Measurements from ENCODE around the gene SPINK9.

The SPINK9 gene, protein sequence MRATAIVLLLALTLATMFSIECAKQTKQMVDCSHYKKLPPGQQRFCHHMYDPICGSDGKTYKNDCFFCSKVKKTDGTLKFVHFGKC

DNA sequence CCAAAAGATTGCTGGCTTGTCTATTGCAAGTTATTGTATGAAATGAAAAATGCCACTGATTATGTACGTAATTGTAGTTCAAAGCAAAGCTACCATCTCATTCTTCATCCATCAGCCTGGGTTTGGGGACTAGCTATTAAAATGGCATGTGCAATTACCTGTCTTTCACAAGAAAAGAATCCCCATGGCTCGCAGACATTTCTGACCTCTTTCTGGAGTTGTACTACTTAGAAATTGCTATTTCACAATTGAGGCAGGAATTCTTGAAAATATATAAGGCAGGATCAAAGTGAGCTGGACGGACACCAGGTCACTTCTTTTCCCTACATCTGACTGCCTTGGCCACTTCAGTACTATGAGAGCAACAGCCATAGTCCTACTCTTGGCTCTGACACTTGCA is at the start of gene SPINK9:
Gene SPINK9, plus strand, starts transcription at position 301 of the 400 bp plus-strand sequence. Its CDS starts 55 bp downstream, at position 356.
- no peak for DNase-seq (ENCODE audit: low spot score)

DNA sequence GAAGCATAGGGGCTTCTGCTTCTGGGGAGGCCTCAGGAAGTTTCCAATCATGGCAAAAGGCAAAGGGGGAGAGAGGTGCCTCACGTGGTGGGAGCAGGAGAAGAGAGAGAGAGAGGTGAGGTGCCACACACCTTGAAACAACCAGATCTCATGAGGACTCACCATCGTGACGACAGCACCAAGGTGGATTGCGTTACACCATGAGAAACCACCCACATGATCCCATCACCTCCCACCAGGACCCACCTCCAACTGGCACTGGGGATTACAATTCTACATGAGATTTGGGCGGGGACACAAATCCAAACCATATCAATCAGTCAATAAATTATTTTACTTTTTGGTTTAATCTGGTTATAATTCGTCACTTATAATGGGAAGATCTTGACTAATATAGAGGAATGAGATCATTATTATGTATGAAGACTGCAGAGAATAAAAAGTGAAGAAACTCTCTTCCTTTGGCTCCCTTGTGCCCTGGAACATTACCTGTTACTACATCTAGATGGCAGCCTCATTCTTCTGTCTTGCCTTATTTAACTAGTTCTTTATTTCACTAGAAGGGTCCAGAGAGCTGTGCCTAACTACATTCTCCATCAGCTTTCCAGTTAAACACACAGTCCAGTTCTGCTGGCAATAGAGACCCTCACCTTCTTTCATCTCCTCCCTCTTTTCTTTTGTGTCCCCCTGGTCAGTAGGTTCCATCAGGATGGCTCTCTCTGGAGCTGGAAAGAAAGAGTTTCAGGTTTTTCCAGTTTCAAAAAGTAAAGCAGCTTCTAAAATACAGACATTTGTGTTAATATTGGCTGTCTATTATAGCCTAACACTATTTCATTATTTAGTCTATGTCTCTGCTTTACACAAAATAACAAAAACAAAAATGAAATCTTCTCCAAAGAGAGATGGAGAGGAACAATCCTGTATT is 44.8 kb upstream of the SPINK9 start:
- DNase-seq (ENCODE audit: low spot score): peak; percentile 30

DNA sequence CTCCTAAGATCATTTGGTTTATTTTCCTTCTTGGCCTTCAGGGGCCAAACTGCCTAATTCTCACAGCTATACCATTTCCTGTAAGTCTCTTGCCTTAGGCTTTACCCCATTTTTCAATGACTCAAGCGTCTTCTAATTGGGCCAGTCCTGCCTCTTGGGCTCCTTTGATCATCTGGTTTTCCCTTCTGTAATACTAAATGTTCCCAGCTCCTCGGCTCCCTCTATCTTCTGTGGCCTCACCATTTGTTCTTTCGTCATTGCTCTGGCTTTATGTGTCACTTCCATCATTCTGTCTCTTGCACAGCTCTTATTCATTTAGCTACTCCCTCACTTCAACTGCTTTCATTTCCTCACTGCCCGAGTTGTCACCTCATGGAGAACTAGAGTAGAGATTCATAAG is 37.6 kb upstream of the SPINK9 start:
- no peak for DNase-seq (ENCODE audit: low spot score)

DNA sequence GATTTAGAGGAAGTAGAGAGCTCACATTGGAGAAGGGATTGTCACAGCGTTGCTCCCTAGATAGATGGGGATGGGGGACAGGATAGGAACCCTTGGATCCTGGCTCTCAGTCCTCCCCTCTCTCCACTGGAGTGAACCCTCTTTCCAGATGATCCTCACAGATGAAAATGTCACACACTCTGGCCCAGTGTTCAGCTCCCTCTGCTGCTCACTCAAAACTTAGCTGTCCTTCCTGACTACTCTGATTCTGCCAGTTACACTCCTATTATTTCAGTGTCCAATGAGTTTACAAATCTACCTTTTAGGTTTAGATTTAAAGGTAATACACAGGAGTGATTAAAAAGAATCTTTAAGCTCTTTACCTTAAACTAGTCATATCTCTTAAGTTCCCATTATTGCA is 28.9 kb upstream of the SPINK9 start:
- no peak for DNase-seq (ENCODE audit: low spot score)

DNA sequence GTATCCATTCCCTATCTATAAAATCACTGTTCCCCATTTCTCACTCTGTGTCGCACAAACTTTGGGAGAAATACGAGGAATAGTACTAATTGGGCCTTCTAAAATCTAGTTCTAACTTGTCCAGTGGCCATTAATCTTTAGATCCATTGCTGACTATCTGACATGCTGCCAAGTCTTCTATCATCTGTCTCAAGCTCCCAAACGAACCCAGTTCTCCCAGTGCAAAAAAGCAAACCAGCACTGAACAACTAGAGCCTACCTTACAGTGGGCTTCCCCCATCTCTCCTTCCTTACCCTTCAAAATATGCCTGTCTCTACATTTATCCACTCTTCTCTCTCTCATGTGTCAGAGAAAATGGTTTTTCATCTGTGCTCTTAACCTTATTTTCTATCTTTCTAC is 26.3 kb upstream of the SPINK9 start:
- DNase-seq (ENCODE audit: low spot score): no peak

DNA sequence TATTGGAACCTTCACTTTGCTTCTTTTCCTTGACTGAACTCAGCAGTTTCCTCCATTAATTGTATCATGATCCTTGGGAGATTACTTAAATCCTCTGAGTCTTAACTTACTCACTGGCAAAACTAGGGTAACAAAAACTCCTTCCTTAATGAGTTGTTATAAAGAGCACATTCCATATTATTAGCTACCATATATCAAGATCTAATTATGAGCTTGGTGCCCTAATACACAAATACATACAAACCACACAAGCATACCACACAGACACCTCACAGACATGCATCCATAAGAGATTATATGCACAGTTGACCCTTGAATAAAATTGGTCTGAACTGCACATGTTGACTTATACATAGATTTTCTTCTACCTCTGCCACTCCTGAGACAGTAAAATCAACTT is 25.6 kb upstream of the SPINK9 start:
- no peak for DNase-seq (ENCODE audit: low spot score)

DNA sequence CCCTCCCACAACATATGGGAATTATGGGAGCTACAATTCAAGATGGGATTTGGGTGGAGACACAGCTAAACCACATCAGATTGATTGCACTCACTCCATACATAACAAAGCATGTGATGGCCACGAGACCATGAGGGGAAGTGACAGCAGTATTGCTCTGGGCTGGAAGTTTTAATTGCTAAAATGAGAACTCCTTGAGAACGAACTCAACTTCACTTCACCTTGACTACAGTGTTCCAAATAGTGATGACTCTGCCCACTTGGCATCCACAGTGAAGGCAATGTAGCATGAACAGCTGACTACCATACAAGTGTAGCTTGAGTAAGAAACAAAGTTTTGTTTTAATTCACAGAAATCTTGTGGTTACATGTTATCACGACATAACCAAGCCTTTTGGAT is 23.9 kb upstream of the SPINK9 start:
- DNase-seq (ENCODE audit: low spot score): no peak

DNA sequence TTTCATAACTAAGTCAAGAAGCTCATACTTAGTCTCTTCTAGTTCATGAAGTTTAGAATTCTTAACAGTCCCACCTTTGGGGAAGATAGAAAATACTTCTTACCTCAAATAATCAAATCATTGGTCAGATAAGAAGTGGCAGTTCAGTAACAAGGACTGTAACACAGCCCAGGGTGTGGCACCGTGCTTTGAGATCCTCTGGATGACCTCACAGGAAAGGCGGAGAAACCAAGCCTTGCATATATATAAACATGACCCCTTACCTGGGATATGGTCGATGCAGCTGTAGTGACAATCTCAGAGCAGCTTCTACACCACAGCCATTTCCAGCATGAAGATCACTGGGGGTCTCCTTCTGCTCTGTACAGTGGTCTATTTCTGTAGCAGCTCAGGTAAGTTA is 23.2 kb upstream of the SPINK9 start, which contains the start of gene SPINK7:
Gene SPINK7, plus strand, starts transcription at position 271 of the 400 bp plus-strand sequence. Its CDS starts 61 bp downstream, at position 332.
- DNase-seq (ENCODE audit: low spot score): no peak

DNA sequence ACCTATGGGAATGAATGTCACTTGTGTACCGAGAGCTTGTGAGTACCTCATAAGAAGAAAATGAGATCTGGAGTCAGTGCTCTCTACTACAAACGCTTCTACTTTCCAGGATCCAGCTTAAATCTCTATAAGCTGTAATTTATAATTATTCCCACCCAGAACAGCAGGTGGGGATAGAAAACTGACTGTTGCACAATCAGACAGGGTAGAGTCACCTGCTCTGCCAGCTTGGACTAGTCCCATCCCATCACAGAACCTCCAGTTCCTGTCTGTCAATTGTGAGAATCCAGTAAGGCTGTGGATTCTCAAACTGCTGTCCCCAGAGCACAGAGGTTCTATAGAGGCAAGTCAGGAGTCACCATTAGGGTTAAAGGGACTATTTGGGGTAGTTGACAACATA is 21.2 kb upstream of the SPINK9 start:
- no peak for DNase-seq (ENCODE audit: low spot score)

DNA sequence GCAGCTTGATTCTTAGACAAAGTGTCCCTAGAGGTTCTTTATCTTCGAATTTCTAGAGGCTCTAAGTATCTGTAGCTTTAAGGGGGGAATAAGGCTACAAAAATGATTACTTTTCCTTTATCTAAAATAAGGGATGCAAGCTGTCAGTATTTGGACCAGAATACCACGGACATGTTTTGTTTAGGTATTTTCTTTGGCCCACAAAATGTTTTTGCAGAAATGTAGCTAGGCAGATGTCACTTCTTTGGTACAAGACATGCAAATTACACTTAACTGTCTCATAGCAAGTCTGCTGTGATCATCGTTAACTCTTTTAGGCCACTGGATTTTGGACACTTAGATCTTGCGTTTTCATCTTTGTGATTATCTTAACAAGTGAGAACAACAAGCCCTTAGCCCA is 20.6 kb upstream of the SPINK9 start:
- DNase-seq (ENCODE audit: low spot score): no peak

DNA sequence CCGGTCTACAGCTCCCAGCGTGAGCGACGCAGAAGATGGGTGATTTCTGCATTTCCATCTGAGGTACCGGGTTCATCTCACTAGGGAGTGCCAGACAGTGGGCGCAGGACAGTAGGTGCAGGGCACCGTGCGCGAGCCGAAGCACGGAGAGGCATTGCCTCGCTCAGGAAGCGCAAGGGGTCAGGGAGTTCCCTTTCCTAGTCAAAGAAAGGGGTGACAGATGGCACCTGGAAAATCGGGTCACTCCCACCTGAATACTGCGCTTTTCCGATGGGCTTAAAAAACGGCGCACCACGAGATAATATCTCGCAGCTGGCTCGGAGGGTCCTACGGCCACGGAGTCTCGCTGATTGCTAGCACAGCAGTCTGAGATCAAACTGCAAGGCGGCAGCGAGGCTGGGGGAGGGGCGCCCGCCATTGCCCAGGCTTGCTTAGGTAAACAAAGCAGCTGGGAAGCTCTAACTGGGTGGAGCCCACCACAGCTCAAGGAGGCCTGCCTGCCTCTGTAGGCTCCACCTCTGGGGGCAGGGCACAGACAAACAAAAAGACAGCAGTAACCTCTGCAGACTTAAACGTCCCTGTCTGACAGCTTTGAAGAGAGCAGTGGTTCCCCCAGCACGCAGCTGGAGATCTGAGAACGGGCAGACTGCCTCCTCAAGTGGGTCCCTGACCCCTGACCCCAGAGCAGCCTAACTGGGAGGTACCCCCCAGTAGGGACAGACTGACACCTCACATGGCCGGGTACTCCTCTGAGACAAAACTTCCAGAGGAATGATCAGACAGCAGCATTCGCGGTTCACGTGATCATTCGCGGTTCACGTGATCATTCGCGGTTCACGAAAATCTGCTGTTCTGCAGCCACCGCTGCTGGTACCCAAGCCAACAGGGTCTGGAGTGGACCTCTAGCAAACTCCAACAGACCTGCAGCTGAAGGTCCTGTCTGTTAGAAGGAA is 15.1 kb upstream of the SPINK9 start:
- DNase-seq (ENCODE audit: low spot score): peak; percentile 24

DNA sequence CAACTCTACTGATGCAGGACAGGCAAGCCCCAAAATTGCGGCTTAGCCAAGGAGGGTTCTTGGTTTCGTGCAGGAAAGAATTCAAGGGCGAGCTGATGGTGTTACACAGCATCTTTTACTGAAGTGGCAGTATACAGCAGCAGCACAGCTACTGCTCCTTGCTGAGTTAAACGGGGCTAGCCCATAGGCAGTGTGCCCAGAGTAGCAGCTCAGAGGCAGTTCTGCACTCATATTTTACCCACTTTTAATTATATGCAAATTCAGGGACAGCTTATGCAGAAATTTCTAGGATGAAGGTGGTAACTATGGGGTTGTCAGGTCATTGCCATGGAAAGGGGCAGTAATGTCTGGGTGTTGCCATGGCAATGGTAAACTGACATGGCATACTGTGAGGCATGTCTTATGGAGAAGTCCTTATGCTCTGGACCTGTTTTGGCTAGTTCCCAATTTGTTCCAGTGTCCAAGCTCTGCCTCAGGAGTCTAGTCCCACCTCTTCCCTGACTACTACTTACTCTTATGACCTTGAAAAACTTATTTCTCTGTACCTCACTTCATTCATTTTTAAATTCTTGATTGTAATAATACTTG is 2.0 kb upstream of the SPINK9 start:
- DNase-seq (ENCODE audit: low spot score): no peak

DNA sequence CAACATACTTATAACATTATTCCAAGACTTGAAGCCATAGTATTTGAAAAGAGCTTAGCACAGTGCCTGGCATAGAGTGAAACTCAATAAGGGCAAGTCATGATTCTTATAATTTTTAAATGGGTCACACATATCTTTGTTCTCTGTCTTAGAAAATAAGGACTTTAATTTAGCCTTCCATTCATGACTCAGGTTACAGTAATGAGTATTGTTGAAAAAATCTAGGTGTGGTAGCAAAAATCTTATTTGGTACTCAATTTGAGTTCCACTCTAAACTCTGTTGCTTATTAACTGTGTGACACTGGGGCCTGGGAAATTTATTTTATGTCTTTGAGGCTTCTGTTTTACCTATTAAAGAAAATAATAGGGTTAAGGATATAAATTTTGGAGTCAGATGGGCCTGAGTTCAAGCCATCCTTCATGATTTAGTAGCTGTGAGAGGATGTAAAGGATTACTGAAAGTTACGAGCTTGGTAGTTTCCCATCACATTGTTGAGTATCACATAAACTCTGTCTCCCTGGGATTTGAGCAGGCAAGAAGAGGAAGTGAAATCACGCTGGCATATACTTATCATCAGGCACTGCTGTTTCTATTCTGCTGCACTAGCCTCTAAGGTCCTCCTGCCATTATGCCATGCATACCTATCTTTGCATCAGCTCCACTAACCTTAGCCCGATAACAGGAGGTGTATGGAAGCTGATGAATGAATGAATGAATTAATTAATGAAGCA is 1.5 kb downstream of the SPINK9 start:
- DNase-seq (ENCODE audit: low spot score): peak; percentile 15

DNA sequence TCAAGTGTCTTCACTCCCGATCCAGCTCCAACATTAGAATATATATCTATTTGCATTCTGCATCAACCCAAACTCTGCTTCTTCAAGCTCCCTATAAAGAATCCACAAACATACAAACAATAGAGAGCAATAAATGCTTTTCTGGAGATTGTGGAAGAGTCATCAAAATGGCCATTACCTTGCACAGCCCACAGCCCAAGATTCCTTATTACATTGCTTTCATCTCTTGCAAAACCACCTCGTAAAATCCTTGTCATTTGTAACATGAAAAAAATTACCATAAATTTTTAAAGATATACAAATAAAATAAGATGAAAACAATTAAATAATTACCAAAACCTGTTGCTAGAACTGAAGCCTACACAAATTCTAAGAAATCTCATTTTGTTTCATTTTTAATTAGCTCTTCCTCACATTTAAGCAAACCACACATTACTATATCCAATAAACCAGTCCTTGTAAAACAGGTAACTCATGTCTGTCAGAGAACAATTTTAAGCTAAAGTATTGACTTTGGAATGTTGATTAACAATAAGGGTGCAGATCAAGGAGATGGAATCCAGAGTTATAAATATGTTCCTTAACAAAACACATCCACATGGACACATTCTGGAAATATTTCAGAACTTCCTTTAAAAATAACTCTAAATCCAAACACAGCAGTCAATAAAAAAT is 7.1 kb downstream of the SPINK9 start:
- no peak for DNase-seq (ENCODE audit: low spot score)

DNA sequence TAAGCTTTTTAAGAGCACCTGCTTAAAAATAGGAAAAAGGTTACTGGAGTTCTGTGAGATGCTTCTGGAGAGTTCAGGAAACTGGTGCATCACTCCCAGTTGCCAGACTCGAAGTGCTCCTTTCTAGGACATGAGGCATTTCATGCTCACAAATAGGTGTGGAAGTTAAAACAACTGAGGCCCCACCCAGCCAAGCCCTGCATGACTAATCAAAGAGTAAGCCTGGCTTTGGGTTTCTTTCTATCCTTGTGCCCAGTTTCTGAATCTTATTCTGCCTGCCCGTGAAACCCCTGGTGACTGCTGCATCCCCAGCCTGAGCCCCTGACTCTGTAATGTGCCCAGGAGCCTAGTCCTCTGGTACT is 7.7 kb downstream of the SPINK9 start:
- no peak for DNase-seq (ENCODE audit: low spot score)

DNA sequence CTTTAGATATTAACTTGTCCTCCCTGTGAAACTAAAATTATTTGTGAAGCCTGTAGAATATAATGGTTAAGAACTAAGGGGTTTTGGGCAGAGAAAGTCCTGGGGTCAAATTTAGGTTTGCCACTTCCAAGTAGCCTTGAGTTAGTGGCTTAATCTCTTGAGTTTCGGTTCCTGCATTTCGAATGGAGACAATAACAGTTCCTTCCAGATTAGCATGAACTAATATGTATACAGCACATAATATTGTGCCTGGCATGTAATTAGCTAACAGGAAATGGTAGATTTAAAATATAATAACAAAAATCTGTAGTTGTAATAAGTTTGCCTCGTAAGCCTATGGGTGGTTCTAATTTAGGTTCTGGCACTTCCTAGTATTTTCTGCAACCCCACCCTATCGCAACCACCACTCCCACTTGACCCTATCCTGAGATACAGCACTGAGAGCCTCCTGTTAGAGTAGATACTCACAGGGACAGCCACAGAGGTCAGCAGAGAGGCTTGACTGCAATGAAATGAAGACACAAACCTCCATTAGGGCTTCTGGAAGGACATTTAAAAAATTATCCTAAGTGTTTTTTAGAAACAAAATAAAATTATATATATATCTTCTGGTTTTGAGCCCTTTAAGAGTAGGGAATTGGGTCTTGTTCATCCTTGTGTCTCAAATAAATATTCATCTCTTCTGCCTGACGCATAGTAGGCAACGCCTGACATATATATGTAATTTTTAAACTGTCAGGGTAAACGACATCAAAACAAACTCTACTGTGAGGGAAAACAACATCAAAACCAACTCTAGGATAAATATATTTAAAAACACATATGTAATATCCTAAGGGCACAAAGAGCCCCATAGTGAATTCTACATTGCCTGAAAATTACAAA is 8.5 kb downstream of the SPINK9 start:
- peak; percentile 2 for DNase-seq (ENCODE audit: low spot score)

DNA sequence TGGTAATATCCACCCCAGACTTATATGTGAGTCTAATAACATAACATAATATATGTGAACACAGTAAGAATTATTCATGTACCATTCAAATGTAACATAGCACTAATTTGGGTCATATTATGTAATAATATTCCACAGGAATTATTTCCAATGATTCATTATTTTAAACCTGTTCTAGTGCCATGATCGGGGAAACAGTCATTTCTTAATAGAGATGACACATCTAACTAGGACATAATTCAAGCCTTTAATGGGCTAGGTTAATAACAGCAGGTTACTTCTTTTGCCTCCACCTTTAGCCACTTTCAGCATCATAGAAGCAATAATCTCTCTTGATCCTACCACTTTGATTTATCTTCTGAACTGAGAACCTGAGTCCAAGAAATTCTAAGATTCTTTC is 12.3 kb downstream of the SPINK9 start:
- DNase-seq (ENCODE audit: low spot score): no peak

DNA sequence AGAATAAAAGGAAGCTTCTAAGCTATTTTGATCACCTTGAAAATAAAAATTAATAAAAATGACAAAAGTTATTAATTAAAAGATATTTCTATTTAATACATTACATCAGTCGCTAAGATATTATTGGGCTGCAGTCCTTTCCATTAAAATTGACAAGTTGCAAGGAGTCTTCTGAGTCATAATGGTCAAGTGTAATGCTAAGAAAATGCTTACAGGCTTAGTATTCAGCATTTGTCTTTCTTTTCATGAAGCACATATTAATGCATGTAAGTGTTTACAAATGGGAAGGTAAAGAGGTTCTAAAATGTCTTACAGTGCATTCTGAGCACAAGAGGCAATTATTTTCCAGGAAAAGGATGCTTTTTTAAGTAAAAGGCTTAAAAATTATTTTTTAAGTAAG is 17.3 kb downstream of the SPINK9 start:
- DNase-seq (ENCODE audit: low spot score): no peak

DNA sequence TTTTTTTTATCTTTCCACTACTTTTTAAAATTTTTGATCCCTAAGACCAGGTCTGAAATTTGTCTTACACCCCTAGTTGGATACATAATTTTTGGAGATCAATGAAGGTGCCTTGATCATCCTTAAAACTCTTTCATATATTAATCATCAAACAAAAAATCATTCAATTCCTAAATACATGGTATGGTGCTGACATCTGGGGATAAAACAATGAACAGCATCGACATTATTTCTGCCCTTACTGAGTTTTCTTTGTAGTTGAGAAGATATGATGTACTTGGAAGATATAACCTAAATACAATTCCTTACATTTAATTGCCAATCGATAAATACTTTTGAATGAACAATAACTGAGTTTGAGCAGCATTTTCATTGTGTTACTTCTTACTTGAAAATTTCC is 18.3 kb downstream of the SPINK9 start:
- DNase-seq (ENCODE audit: low spot score): no peak

DNA sequence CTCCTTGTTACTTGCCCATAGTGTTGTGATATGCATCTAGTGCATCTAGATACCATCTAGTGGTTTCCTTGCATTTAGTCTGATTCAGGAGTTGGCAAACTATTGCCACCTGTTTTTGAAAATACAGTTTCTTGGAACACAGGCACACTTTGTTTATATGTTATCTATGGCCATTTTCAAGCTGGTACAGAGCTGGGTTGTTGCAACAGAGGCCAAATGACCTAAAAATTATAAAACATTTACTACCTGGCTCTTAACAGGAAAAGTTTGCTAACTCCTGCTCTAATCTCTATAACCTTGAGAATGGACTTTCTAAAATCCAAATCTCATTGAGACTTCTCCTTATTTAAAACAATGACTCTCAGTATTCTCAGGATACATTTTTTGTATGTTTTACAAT is 29.0 kb downstream of the SPINK9 start:
- no peak for DNase-seq (ENCODE audit: low spot score)

Measured in Ammon's horn (tissue), 1 donor.